ENCODE measurements around the gene SCD5.

Gene SCD5

DNA sequence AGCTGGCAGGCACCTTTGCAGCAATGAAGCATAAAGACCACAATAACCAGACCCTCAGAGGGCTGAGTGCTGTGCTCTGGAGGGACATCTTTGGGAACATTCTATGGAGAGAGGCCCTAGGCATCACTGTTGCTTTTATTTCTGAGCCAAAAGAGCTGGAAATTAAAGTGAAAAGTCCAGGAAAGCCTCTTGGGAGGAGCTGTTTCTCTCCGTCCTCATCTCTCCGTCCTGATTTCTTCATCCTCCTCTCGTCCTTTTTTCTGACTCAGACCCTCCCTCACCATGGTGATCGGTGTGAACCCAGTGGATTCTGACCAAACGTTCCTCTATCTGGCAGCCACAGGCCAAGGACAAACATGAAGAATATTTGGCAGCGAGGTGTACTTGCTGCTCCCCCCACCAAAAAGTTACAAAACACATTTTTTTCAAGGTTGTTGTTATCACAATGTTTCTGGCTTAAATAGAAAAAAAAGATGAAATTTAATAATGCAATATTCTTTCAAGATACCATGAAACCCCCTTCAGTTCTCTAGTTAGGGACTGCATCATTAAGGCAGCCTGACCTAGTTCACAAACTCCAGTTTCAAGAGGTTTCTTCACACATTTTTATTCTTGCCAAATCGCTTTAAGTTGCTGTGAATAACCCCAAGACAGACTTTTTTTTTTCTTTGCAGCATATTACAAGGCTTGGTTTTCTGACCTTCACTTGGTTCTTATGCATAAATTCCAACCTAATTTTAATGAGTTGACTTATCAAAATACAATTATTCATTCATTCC is 80.2 kb downstream of the SCD5 start:
- DNase-seq = no peak

DNA sequence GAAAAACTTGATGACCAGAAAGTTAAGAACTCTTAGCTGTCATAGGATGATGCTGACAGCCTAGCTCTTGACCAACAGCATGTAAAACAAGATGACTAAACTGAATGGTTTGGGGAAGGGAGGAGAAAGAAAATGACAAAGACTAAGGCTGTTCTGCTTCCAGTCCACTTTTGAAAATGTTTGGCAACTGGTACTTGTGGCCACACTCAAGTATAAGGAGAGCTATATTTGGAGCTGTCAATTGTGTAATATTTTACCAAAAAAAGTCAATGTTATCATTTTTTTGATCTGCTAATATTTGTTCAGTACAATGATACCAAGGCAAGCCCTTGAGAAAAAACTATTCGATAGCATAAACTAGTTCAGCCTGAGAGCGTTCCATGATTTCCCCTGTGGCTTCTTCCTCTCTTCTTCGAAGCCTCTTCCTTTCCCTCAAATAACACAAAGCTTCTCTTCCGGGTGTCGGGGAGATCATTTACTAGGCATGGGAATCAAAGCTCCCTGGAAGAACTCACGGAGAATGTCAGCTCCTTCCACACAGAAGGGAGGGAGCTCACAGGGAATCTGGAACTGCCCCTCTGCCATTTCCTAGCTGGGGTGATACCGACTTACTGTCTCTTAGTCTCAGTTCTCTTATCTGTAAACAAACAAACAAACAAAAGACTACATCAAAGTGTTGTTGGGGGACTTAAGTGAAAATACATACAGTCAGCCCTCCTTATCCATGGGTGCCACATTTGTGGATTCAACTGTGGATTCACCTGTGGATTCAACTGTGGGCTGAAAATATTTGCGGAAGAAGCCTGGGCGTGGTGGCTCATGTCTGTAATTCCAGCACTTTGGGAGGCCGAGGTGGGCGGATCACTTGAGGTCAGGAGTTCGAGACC is 82.6 kb downstream of the SCD5 start:
- DNase-seq = no peak

DNA sequence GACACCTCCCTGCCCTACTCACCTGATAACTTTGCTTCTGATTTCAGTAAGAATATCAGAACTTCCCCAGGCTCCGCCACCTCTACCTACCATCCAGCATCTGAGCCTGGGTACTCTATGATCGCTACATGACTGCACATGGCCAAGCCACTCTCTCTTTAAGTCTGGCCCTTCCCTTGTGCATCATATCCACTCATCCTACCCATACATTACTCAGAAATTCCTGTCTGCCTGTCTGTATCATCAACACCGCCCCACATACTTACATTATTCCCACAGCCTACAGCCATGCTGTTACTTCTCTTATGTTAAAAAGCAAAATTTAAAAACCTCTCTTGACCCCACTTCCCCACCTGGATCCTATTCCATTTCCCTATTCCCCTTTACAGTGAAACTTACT is 84.7 kb downstream of the SCD5 start:
- DNase-seq = no peak

DNA sequence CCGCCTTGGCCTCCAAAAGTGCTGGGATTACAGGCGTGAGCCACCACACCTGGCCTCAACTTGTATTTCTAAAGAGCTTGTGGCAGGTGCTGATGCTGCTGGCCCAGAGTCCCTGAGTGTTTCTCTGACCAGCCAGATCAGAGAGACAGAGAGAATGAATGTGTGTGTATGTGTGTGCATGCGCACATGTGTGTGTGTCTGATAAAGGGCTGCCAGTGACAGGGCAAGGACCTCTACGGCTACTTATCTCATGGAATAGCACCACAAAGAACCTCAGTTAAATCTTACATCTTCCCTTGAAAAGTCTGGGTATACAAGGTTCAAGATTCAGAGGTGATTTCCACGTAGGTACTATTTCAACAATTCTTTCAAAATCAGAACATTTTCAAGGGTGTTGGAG is 86.0 kb downstream of the SCD5 start:
- no peak for DNase-seq

DNA sequence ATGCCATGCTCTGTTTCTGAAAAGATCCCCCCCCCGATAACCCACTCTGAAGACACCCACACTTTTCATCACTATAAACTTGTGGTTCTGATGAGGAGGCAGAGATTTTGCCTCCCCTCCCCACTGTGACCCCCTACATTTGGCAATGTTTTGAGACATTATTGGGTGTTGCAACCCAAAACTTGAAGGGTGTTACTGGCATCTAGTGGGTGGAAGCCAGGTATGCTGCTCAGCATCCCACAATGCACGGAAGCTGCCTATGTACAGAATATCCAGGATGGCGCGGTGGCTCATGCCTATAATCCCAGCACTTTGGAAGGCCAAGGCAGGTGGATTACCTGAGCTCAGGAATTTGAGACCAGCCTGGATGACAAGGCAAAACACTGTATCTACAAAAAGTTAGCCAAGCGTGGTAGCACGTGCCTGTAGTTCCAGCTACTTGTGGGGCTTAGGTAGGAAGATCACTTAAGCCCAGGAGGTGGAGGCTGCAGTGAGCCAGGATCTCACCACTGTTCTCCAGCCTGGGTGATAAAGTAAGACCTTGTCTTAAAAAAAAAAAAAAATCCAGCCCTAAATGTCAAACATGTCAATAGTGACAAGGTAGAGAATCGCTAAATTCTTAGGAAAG is 87.3 kb downstream of the SCD5 start:
- no peak for DNase-seq

DNA sequence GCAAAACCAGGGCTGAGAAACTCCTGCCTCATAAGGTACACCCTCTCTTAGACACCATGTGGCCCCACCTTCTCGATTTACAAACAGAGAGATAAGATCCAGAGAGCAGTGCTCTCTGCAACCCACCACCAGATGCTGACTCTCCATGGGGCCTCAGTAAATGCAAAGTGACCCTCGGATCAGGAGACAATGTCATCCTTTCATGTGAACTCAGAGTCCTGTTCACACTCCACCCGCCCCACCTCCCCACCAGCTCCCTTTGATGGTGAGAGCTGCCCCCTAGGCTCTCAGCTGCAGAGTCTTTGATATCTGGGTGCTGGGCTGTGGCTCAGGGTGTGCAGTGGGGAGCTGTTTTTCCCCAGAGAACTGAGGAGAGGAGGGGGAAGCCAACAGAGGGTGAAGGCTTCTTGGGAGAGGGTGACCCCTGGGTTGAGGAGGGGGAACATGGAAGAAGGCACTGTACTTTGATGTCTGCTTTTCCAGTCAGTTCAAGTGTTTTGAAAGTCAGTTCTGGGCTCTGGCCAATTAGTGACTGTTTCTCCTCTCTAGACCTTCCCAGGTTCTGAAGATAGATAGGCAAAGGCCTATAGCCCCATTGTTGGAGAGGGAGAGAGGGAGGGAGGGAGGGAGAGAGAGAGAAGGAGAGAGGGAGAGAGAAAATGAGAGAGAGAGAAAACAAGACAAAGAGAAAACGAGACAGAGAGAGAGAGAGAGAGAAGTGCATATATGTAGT is 88.2 kb downstream of the SCD5 start:
- DNase-seq = no peak

DNA sequence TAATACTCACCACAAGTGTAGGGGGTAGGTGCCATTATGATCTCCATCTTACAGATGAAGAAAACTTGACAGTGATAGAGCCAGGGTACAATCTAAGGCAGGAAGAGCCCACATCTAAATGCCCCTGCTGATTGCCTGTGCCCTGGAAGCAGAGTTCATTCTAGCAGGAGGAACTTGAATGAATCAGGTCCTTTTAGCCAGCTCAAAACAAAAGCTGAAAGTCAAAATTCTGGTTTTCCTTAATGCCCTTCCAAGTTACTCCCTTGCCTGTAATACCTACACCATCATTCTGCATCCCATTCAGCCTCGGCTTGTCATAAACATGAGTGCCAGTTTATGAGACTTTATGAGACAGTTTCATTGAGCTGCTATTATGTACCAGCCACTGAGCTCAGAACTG is 89.6 kb downstream of the SCD5 start:
- no peak for DNase-seq

DNA sequence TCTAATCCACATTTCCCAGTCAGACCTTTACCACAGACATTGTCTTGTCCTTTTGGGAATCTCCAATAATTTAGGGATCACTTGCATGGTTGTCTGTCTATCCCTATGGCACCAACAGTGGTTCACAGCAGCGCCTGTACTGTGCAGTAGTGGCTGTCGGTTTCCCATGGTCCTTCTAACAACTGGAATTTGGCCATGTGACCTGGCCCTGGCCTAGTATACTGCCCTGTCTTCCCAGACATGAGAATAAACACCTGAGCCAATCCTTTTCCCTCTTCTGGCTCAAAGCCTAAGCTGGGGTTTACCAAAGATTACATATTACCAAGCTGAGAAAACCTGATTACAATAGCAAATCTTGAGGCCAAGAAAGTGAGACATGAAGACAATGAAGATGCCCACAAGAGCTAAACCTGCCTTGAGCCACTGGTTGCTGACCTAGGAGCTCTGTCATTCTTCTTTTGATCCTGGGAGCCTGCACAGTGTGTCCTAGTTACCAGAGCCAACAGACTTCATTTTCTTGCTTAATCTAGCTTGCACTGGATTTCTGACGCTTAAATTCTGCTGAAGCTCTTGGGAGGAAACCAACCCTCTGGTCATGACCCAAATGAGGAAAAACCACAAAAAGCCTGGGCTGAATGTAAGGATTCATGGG is 92.1 kb downstream of the SCD5 start:
- DNase-seq = no peak

DNA sequence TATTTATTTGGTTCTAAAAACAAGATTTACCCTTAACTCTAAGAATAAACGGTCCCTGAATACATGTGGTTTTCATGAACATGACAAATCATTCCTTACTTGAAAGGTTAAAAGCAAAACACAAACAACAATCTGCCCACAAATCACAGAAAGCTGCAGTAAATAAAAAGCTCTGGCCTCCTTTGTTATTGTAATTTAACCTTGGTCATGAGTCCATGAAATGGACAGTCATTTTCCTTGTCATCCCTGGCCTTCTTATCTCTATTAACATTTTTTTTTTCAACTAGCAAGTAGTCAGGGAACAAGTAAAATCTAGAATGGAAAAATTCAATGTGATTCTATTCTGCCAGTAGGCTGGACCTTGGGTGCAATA is 92.7 kb downstream of the SCD5 start:
- no peak for DNase-seq

DNA sequence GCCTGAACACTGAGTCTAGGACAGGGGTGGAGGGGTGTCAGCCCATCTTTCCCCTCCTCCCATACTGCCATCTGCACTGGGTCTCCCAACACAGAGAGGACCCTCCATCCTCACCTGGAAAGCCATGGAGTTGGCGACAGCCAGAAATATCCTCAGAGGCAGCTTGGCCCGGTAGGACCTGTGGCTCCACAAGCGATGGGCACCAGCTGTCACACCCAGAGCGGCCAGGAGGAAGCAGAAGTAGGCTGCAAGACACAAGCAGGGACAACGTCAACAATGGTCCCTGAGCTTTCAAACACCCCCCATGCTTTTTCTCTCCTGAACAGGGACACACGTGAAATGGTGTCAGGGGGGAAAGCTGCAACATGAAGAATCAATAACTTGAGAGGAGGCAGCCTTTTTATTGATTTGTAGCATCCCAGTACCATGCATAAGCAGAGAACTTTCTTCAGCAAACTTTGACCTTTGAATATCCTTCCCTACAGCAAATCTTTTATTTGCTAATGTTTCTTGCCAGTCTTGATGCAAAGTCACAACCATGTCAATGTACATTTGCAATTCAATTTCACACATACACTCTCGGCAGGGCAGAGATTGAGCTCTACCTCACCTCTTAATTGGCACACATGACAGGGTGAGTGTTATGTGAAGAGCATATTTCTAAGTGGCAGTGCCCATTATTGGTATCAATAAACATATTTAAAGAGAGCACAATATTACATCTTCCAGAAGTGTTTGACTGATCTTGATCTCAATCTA is 93.2 kb downstream of the SCD5 start:
- no peak for DNase-seq

DNA sequence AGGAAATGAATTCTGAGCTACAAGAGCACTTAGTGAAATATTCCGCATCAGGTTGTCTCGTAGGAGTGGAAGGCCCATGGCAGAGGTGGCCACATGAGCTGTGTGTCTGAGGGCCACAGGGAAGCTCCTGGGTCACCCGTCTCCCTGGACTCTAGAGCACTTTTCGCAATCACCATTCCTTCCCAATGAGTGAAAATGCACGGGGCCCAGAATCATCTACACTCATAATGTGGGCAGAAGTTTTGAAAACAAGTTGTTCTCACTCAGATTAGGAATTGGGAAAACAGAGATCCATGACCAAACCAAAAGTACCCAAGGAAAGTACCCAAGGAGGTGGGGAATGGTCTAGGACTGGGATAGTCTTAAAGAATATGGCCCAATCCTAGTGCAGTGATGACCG is 94.4 kb downstream of the SCD5 start:
- no peak for DNase-seq

DNA sequence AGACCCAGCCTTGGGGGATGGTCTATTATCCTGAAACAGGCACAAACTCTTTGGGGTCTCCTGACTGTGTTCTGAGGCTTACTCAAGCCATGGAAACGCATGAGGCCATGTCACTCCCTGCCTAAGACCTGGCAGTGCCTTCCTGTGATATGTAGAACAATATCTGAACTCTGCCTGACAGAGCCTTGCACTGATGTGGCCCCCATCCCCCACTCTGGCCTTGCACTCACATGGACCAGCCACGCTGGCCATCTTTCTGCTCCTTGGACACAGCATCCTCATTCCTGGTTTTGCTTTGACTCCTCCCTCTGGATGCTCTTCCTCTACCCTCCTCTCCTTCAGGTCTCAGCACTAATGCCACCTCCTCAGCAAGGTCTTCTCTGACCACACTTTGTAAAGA is 100.2 kb downstream of the SCD5 start:
- no peak for DNase-seq

DNA sequence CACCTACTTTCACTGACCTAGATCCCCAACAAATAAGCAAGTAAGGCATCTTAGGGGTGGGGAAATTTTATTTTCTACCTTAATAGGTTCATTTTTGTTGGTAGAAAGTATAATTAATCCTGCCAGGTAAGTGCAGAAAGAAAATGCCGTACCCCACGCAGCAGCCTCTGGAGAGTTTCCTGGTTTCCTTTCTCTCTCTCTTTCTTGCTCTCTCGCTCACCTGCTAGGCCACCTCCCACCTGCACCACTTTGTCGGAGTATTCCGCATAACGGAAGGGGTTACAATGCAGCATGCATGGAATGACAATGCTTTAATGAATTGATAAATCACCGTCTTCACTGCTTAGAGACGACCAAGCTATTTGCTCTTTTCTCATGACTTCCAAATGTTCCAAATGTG is 101.0 kb downstream of the SCD5 start:
- DNase-seq = no peak

DNA sequence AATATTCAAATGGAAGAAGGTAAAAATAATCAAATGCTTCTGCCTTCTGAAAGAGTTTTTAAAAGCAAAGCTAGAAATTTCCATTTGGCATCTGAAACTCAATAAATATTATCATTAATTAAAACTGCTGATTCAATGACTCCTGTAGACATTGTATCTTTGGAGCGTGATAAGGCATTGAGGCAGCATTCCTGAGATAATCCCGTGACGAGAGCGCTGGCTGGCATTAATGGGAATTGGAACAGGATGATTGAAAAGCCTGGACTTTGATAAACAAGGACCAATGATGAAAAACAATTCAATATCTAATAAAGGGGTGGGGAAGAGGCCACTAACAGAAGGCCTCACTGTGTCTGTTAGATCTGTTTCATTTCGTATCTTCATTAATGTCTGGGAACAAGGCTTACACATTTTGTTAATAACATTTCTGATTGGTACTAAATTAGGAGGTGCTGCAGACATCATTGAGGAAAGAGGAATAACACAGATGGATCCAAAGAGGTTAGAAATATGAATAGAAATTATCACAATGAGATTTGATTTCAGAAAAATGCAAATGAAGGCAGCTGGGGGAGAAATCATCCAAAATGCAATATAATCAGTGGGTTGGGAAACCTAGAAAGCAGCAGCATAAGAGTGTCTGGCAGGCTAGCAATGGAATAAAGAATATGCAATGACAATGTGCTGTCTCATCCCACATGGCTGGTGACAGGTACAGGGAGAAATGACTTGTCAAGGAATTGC is 102.3 kb downstream of the SCD5 start:
- no peak for DNase-seq

DNA sequence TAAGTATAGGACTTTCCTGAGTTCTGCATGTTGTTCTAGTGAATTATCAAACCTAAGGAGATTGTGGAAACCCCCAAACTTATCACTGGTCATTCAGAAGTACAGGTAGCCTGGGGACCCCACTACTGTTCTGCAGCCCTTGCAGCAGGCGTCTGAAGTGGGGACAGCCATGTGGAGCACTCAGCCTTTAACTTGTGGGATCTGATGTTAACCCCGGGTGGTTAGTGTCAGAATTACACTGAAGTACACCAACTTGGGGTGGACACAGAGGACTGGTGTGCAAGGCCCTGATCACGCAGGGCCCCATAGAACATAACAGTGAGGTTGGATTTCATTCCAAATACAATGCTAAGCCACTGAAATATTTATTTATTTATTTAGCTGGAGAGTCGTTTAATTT is 103.7 kb downstream of the SCD5 start:
- no peak for DNase-seq

DNA sequence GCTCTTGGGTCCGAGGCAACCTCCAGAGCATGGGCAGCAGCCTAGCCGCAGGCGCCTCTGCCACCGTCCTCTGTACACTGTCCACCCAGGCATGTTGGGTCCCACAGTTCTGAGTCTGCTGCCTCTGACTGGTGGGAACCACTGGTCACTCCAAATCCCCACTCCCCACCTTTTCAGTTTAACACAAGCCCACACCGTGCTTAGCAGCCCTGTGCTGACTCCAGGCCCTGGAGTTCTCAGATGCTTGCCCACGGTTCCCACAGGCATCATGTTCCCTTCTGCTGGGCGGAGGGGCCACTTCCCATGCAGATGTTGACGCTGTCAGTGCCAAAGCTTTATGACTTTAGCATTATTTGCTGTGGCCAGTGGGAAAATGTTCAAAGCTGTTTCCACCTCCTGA is 104.5 kb downstream of the SCD5 start:
- DNase-seq = no peak

DNA sequence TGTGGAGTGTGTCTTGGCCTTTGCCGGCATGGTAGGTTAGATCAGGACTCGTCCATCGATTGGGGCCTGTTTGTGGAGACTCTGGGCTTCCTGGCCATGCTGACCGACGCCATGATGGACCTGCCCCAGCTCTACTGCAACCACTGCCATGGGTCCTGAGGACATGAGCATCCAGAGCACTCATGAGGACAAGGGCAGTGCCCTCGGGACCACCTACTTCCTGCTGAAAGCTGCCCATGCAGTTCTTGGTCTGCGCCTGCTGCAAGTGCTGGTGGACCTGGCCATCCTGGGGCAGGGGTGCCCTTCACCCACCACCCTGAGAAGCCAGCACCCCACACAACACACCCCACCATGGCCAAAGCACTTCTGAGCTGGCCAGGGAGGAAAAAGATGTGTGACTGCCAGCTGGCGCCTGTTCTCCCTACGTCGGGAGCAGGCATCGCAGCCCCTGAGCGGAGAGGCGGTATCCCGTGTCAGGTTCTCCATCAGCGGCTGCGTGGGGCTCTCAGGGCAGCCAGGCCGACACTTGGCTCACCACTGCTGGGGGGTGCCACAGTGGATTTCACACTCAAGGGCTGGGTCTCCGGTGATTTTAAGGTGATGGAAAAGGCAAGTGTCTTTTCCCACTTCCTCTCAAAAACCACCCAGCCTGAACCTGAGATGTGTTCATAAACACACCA is 106.4 kb downstream of the SCD5 start:
- no peak for DNase-seq

DNA sequence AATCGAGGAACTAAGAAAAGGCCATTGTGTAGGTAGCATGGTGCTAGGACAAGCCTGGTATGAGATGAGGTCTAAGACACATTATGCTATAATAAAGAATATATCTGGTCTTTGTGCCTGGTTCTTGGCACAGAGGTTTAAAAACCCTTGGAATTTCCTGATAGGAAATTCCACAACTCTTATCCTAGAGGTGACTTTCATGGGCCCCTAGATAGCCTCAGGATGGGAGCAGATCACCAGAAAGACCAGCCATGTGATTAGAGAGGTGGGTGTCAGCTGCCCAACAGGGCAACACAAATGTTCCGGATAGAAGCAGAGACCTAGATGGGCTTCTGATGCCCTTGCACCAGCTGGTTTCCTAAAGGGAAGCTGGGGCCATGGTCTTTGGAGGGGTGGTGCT is 107.2 kb downstream of the SCD5 start:
- no peak for DNase-seq

DNA sequence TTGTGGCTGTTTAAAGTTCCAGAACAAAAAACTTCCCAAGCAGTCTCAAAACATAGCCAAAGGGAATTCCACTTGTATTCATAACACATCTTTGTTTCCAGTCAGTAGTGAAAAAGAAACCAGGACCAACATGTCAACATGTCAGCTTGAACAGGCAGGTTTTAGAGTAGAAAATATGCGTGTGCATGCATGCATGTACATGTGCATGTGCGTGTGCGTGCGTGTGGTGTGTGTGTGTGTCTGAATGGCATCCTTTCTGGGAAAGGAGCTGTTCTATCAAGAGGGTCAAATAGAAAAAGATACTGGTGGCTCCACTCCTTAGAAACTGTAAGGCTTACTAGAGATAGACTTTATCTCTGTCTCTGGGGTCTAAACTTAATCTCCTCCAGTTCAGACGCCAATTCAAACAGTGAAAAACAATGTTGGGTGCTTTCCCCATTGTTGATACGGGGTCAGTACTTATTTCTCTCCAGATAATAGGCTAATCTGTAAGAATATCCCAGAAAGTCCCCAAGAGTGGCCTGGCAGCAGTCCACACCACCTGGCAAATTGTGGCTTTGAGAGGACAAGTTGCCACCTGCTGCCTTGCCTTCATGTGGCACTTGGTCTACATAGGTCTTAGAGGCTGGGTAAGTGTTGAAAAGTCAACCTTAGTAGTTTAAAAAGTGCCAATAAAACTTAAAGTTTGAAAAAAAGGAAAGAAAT is 110.4 kb downstream of the SCD5 start:
- DNase-seq = no peak

DNA sequence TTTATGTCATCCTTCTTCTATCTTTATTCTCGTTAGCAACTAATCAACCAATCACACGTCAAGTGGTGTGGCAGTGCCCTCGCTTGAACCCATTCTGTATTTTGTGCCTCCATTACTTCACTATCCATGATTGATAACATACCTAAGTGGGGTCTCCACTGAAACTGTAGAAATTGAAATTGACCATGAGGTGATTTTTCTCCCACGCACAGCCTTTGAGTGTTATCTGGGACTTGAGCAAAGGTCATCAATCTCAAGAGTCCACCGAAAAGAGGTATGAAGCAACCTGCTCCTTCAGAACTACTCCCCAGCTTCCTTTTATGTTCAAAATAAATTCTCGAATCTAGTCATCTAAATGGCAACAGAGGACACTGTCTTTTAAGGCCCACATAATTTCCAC is 111.1 kb downstream of the SCD5 start:
- DNase-seq = no peak

All from activated gamma-delta T cell (primary cell).